COLO668 (cell line): ENCODE measurements around the gene MOCOS.
"Not testable (repeated sequence)": the region's sequence is repeated elsewhere in the genome, so short reads cannot be mapped to it uniquely, and the experiment has no call there.

Experiments used
- DNase-seq: peaks from one replicate; lab custom pipeline; 2025; ENCODE audit not compliant: unreplicated experiment; lab: John Stamatoyannopoulos, UW

Gene MOCOS

DNA sequence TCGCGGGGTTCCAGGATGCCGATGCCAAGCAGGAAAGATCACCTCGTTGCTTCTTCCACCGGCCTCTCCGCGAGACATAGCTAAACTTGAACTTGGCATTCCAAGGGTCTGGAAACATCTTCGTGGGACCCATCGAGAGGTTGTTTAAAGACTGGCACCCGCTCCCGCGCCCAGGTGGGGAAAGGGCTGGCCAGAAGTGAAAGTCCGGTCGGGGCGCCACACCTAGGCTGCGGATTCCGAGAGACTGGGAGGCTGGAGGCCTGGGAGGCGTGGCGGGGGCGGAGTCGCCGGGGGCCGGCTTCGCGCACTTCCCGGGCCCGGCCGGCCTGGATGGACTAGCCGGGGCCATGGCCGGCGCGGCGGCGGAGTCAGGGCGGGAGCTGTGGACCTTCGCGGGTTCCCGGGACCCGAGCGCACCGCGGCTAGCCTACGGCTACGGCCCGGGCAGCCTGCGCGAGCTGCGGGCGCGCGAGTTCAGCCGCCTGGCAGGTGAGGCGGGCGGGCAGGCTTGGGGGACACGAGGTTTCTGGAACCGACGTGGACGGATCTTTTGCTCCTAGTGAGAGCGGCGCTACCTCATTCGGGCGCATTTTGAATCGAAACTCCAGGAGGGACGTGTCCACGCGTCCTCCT, at the start of gene MOCOS:
Gene MOCOS, plus strand, starts transcription at position 305 of the 633 bp plus-strand sequence. Its CDS starts 43 bp downstream, at position 348.
- DNase-seq, result peak; percentile 90

DNA sequence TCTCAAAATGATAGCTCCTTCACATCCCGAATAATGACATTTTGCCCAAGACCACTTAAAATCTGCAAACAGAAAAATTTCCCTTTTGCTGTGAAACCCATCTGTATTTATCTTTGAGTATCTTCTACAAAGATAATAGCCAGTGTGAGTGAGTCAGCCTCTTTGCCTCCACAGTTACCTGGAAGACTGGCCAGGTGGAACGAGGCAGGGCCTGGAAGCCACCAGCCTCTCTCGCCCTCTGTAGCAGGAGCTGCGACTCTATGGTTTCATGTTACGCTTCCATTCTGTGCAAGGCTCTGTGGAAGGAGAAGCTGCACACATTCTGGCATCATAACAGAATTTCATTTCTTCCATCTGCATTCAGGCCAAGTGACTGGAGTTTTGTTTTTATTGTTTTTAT, 48.1 kb upstream of the MOCOS start:
- peak; percentile 78 for DNase-seq

DNA sequence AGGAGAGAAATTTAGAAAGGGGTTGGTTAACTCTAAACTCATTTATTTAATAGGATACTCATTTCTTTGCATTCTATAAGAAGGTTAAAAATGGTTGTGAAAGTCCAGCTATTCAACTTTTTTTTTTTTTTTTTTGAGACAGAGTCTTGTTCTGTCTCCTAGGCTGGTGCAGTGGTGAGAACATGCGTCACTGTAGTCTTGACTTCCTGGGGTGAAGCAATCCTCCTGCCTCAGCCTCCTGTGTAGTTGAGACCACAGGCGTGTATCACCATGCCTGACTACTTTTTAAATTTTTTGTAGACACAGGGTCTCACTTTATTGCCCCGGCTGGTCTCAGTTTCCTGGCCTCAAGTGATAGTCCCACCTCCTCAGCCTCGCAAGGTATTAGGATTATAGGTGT, 45.7 kb upstream of the MOCOS start:
- no peak for DNase-seq

DNA sequence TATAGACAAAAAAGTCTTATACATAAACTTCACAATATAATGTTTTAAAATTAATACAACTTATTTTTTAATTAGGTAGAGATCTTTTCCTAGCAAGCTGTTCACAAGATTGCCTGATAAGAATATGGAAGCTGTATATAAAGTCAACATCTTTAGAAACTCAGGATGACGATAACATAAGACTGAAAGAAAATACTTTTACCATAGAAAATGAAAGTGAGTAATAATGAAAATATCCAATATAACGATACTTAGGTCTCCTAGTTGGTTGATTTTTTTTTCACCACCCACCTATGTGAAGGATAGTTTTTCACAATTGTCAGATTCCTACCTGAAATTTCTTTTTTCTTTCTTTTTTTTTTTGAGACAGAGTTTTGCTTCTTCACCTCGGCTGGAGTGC, 44.5 kb upstream of the MOCOS start:
- DNase-seq, result no peak

DNA sequence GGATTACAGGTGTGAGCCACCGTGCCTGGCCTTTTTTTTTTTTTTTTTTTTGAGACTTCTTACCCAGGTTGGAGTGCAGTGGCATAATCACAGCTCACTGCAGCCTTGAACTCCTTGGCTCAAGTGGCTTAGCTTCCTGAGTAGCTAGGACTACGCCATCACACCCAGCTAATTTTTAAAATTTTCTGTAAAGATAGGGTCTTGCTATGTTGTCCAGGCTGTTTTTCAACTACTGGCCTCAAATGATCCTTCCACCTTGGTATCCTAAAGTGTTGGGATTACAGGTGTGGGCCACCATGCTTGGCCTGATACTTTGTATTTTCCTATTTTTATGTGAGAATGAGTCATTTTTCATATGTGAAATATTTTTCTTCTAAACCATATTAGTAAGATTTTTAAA, 43.9 kb upstream of the MOCOS start:
- DNase-seq, result no peak

DNA sequence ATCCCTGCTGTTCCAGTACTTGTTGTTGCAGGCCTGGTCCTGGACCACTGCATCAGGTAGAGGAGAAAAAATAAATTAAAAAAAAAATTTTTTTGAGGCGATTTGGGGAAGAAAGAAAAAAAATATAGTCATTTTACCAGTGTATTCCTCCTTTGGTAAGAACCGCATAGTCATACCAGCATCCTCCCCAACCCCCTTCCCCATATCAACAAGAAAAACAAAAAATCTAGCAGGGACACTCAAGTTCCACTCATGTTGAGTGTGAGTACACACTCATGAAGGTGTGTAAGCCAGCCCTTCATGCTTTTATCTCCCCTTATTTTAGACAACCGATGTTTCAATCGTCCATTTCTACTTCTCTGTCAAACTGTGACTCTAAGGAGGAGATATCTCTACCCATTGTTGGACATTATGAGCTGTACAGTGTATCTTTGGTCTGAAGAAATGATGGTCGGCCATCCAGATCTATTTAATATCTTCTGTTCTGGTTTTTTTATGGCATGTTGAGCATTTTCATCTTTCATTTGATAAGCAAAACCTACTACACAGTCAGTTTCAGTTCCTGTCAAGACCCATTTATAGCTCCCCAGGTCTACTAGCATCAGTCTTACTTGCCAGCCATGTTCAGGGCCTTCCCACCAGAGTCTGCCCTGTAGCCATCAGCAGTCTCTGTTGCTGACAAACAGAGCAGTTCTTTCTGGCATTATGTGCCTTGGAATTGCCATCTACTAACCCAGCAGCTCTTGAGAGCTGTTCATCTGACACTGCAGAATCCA, 37.6 kb upstream of the MOCOS start:
- DNase-seq, result no peak

GRCh38 chr18:36152781-36153180, 34.5 kb upstream of the MOCOS start:
- no peak for DNase-seq

- no peak for DNase-seq
Observed at GRCh38 chr18:36153203-36153602, 34.1 kb upstream of the MOCOS start.

DNA sequence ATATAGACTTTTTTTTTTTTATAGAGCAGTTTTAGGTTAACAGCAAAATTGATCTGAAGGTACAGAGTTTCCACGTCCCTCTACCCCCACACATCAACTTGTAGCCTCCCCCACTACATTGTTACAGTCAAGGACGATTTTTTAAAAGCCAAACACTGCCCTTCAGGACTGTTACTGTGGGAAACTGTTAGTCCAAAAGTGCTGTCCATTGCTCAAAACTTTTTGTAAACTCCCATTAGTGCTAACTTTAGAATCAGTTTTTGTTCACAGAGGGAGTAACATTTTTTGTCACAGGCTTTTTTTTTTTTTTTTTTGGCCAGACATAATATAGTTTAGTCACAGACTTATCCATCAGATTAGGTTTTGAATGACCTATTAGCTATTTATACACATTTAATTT, 33.5 kb upstream of the MOCOS start:
- DNase-seq, result no peak

DNA sequence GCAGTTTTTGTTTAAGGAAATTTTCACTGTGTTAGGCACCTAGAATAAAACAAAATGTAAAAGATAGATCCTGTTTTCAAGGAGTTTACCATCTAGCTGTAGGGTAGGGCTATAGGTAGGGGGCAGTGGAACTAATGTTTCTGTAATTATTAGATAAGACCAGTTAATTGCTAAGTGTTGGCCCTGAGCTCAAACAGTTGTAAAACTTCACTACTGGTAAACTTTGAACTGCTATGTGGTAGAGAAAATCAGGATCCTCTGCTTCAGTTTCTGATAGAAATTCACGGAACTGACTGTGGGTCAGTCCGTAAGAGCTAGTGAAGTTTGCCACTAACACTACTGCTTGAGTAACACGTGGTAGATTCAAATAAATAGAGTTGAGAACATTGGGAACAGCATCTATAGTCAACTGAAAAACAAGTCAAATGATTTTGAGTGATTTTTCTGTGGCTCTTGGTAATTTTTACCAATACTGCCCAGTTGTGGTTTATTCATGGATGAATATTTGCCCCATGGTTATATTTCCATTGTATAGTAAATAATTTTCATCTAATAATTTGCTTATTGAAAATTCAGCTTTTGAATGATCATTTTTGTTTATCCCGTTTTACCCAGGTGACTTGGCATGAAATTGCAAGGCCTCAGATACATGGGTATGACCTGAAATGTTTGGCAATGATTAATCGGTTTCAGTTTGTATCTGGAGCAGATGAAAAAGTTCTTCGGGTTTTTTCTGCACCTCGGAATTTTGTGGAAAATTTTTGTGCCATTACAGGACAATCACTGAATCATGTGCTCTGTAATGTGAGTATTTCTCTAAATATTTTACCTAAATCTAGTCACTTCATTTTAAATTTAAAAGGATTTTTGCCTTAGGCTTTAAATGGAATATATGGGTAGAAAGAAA, 31.2 kb upstream of the MOCOS start:
- no peak for DNase-seq

DNA sequence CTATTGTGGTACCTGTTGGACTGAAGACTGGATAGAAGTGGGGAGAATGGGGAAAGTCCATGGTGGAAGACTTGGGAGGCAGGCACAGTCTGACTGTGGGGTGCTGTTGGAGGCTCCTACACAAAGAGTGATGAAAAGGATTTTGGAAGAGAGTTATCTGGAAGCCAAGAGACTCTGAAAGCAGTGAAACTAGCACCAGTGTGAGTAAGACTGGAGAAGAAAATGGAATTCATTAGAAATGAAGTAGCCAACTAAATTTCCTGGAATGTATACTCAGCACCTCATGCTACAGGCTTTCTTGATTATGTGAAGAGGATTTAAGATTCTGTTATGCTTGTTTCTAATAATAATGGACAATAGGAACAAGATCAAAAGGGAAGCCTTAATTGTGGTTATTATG, 29.9 kb upstream of the MOCOS start:
- DNase-seq, result no peak

- DNase-seq, result no peak
Observed at GRCh38 chr18:36158266-36158867, 28.9 kb upstream of the MOCOS start.

DNA sequence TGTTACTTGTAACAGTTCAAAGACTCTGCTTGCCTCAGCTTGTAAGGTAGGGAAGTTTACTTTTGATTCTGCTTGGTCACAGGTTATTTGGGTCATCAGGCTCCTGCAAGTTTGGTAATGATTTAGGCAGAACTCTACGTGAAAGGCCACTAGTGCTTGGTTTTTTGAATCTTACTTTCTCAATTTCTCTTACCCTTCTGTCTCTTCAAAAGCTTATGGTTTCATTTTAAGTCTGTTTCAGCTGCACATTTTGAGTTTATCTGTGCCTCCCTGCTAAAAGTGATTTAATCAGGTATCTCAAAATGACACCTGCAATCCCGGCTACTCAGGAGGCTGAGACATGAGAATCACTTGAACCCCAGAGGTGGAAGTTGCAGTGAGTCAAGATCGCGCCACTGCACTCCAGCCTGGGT, 26.3 kb upstream of the MOCOS start:
- no peak for DNase-seq

DNA sequence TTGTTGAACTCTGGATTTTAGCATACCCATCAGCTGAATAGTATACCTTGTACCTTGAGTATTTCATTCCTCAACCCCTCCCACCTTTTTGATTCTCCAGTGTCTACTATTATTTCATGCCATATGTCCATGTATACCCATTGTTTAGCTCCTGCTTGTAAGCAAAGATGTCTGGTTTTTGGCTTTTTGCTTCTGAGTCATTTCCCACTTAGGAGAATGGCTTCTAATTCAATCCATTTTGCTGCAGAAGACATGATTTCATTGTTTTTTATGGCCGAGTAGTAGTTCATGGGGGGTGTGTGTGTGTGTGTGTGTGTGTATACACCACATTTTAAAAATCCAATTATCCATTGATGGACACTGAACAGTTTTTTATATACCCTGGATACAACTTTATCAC, 24.3 kb upstream of the MOCOS start:
- no peak for DNase-seq

DNA sequence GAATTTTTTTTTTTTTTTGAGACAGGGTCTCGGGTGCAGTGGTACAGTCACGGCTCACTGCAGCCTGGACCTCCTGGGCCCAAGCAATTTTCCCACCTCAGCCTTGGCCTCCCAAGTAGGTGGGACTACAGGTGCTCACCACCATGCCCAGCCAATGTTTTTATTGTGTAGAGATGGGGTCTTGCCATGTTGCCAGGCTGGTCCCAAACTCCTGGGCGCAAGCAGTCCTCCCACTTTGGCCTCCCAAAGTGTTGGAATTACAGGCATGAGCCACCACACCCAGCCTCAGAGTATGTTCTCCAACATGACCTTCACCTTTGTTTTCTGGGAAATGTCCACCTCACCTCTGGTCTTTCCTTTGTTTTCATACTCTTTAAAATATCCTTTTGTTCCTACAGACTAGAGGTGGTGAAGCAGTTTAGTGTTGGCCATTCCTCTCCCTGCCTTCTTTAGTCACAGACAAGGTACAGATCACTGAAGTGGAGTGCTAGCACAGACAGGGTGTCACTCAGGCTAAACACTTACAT, 19.5 kb upstream of the MOCOS start:
- DNase-seq, result no peak

DNA sequence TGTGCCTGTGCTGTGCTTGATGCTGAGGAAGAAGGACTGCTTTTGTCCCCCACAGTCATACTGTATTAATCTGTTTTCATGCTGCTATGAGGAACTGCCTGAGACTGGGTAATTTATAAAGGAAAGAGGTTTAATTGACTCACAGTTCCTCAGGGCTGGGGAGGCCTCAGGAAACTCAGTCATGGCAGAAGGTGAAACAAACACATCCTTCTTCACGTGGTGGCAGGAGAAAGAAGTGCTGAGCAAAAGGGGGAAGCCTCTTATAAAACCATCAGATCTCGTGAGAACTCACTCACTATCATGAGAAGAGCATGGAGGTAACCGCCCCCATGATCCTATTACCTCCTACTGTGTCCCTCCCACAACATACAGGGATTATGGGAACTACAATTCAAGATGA, 19.0 kb upstream of the MOCOS start:
- DNase-seq, result not testable (repeated sequence)

DNA sequence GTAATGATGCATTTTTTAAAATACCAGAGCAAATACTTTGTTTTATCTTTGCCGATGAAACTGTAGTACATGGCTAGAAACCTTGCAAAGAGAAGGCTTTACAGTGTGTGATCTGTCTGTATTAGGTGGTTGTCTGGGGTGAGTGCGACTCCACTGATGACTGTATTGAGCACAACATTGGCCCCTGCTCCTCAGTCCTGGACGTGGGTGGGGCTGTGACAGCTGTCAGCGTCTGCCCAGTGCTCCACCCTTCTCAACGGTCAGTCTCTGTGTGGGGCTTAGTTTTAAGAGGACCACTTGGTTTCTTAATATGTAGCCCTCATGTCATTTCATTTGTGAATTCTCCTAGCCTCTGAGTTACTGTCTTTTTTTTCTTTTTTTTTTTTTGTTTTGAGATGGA, 17.4 kb upstream of the MOCOS start:
- DNase-seq, result no peak

DNA sequence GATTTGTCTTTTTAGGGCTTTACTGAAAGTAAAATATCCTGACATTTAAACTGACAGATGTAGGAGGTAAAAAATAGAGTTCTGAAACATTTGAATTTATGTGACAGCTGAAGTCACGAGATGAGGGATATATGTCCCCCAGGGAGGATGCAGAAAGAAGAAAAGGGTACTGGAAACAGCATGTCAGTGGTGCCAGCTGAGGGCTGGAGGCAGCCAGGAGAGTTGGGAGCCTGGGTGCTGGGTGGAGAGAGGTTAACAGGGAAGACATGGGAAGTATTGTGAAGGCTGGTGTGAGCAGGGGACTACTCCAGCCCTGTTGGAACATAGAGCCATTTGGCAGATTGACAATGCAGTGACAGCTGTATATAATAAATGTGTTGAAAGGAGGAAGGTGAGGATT, 11.8 kb upstream of the MOCOS start:
- no peak for DNase-seq

DNA sequence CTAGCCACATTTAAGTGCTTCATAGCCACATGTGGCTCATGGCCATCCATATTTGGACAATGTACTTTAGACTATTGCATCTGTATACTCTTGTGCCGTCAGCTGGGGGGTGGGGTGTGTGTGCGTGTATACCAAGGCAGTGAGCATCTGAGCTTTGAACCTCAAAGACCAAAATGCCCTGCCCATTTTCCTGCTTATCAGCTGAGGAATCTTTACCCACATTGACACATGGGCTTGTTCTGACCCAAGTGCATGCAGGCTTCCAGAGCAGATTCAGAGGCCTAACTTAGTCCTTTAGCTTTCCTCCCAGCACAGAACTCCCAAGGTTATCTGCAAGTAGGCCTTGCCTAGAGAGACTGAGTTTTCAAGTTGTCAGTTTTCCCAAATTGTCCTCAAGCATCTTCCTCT, 11.1 kb upstream of the MOCOS start:
- no peak for DNase-seq

DNA sequence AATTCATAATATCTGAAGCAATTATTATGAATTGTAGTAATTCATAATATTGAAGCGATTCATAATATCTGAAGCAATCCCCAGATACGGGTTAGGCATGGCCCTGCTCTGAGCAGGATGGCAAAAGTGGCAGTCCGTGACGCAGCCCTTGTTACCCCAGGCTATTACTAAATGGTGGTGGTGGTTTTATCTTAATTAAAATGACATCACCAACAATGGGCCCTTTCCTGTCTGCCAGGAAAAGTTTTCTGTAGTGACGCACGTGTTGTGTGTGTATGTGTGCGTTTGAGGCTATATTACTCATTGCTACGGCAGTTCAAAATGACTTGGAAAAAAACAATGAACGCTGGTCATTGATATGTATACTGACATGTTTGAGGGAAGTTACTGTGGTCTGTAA, 10.6 kb upstream of the MOCOS start:
- DNase-seq, result no peak

DNA sequence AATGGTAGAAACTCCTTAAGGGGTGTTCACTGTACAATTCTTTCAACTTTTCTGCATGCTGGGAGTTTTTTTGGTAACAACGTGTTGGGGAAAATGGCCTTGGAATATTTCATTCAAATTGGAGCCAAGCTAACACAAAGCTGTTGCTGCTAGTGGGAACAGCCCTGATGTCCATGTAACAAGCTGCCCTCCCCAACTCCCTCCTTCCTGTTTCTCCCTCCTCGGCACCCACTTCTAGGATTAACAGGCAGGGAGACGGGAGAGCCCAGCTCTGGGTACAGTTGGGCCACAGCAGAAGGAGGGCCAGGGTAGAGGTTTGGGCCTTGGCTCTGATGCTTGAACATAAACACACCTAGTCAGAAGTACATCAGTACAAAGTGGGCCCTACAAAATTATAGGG, 9.4 kb upstream of the MOCOS start:
- DNase-seq, result no peak
